Upper lobe of left lung (tissue), 6 donors: ENCODE data around the gene UBE2I. TPM values are rescaled to one million over a fixed set of nuclear protein-coding genes. Genes with fewer than 3 reads are reported as not detected.
A peak's percentile ranks its signal among the peaks of the same experiment; 100 is the strongest.

Experiments
- ATAC-seq, 2 donors: fragments of 200-7000 bp; cut with Tn5 transposase; one replicate each; pipeline ENCODE4 v1.9.1; 2022; ENCODE audit warnings: mild to moderate bottlenecking in 2 of 2, moderate library complexity in 2 of 2; ENCODE audit not compliant: low FRiP score in 2 of 2
- DNase-seq, 2 donors: peaks; one replicate each; pipeline ENCODE4 v3.0.0-alpha.2; 2019 to 2020
- H3K27ac ChIP-seq, 4 donors: fragments of 200-600 bp; sonication (generic); one replicate each; pipeline ENCODE4 v1.5.1; 2016 to 2019
- H3K27me3 ChIP-seq, 4 donors: fragments of 200-600 bp; sonication (generic); one replicate each; pipeline ENCODE4 v1.5.1; 2017 to 2019
- H3K36me3 ChIP-seq, 4 donors: fragments of 200-600 bp; sonication (generic); one replicate each; pipeline ENCODE4 v1.5.1; 2016 to 2019
- H3K4me1 ChIP-seq, 4 donors: fragments of 200-600 bp; sonication (generic); one replicate each; pipeline ENCODE4 v1.5.1; 2018 to 2019
- H3K4me3 ChIP-seq, 4 donors: fragments of 200-600 bp; sonication (generic); one replicate each; pipeline ENCODE4 v1.5.1; 2017 to 2019; ENCODE audit warnings: mild to moderate bottlenecking in 2 of 4, moderate library complexity in 1 of 4
- H3K9me3 ChIP-seq, 4 donors: fragments of 200-600 bp; sonication (generic); one replicate each; pipeline ENCODE4 v1.5.1; 2018 to 2019
- CTCF ChIP-seq, 6 experiments: fragments of 450-650 bp in 4 of 6; fragments of 200-600 bp in 2 of 6; sonication (generic) in 2 of 6; IDR thresholded peaks; one replicate each; pipeline ENCODE4 v1.5.1; 2016 to 2019; ENCODE audit warnings: antibody characterized with exemption in 6 of 6
- EP300 ChIP-seq, 4 donors: sonication (generic); formaldehyde crosslinking; IDR thresholded peaks; one replicate each; pipeline ENCODE4 v1.5.1; 2017; ENCODE audit warnings: antibody characterized with exemption in 4 of 4, control low read depth in 2 of 4
- POLR2A ChIP-seq, 4 donors: fragments of 450-650 bp; IDR thresholded peaks; one replicate each; pipeline ENCODE4 v1.5.1; 2016 to 2017; ENCODE audit warnings: antibody characterized with exemption in 4 of 4, mild to moderate bottlenecking in 2 of 4
- POLR2AphosphoS5 ChIP-seq, 2 donors: sonication (generic); formaldehyde crosslinking; IDR thresholded peaks; one replicate each; pipeline ENCODE4 v1.5.1; 2017; ENCODE audit warnings: antibody characterized with exemption in 2 of 2
- WGBS, 2 donors: methylation state at CpG; one replicate each; pipeline ENCODE4 v1.1.5; 2017 to 2018; 5-methylcytosine and 5-hydroxymethylcytosine counted together
- total RNA-seq, 6 donors: library from RNA; depleted of rRNA in 4 of 6; stranded (reverse); fragments of >200 nt in 4 of 6; gene quantifications; one replicate each; pipeline versions ENCODE4 v1.1.0 to v1.2.1, GENCODE V29; 2016 to 2021
- donor health status: DM: no; HTN: no; CAD: no; lungs with moderate emphysema.
- donor health status: DM: no; HTN: yes; CAD: no; lungs with severe emphysema.

UBE2I gene
- total RNA-seq, 6 donors from 2014 or later, result 51.4 to 113 (median 92.0) TPM

- Histone ChIP-seq H3K9me3 (no peaks in the 10 kb centered on the region), H3K4me1 (peaks cover 31 to 47% (median 32%) of the 10 kb centered on the region in 4 donors), H3K4me3 (peak overlapping the region in 3 of 4 donors; percentile 82 to 91 (median 87)), H3K27me3 (no peaks in the 10 kb centered on the region), H3K27ac (peak overlapping the region in 3 of 4 donors; percentile 2 to 98 (median 35)), H3K36me3 (peaks cover 24 to 44% (median 38%) of the 10 kb centered on the region in 4 donors)
- DNase-seq (no peak), ATAC-seq (no peak)
- TF ChIP-seq CTCF (IDR thresholded peaks at IDR 0.05) (no peak), POLR2A (IDR thresholded peaks at IDR 0.05) (no peak), EP300 (IDR thresholded peaks at IDR 0.05) (no peak), POLR2AphosphoS5 (IDR thresholded peaks at IDR 0.05) (no peak)
- 28 to 30% methylated on average over 13 to 35 of the region's 35 CpGs for WGBS, 2 donors
Observed at GRCh38 chr16:1311738-1312466, 2.5 kb downstream of the UBE2I start.

GRCh38 chr16:1312467-1312816 is 3.0 kb downstream of the UBE2I start:
- Histone ChIP-seq H3K4me3 (peak overlapping the region in 2 of 4 donors; percentile 82 to 91), H3K36me3 (peaks cover 24 to 50% (median 44%) of the 10 kb centered on the region in 4 donors), H3K4me1 (peaks cover 31 to 47% (median 32%) of the 10 kb centered on the region in 4 donors), H3K9me3 (no peaks in the 10 kb centered on the region), H3K27ac (peak overlapping the region in 2 of 4 donors; percentile 2 to 98), H3K27me3 (no peaks in the 10 kb centered on the region)
- 85% methylated on average over 16 of the region's 16 CpGs; no CpG with 5 or more reads in 1 of the 2 donors for WGBS, 2 donors
- DNase-seq (no peak), ATAC-seq (no peak)
- TF ChIP-seq POLR2AphosphoS5 (IDR thresholded peaks at IDR 0.05) (no peak), EP300 (IDR thresholded peaks at IDR 0.05) (no peak), CTCF (IDR thresholded peaks at IDR 0.05) (no peak), POLR2A (IDR thresholded peaks at IDR 0.05) (no peak)

- TF ChIP-seq POLR2AphosphoS5 (IDR thresholded peaks at IDR 0.05) (no peak), CTCF (IDR thresholded peaks at IDR 0.05) (no peak), EP300 (IDR thresholded peaks at IDR 0.05) (no peak), POLR2A (IDR thresholded peaks at IDR 0.05) (no peak)
- DNase-seq (no peak), ATAC-seq (no peak)
- H3K4me3 ChIP-seq, result no peak overlapping the region
- no peaks in the 10 kb centered on the region for H3K9me3 ChIP-seq
- WGBS, 2 donors, result 90% methylated on average over 9 to 15 of the region's 15 CpGs
- no peak overlapping the region for H3K27ac ChIP-seq
- H3K27me3 ChIP-seq, result no peaks in the 10 kb centered on the region
- peaks cover 27 to 54% (median 49%) of the 10 kb centered on the region in 4 donors for H3K36me3 ChIP-seq
- H3K4me1 ChIP-seq, result peaks cover 31 to 47% (median 32%) of the 10 kb centered on the region in 4 donors
Observed at GRCh38 chr16:1312903-1313302, 3.5 kb downstream of the UBE2I start.

- Histone ChIP-seq H3K4me3 (no peak overlapping the region), H3K27me3 (no peaks in the 10 kb centered on the region), H3K9me3 (no peaks in the 10 kb centered on the region), H3K36me3 (peaks cover 35 to 64% (median 57%) of the 10 kb centered on the region in 4 donors), H3K4me1 (peaks cover 29 to 39% (median 32%) of the 10 kb centered on the region in 4 donors), H3K27ac (no peak overlapping the region)
- no peak for TF ChIP-seq EP300 (IDR thresholded peaks at IDR 0.05)
- no peak for TF ChIP-seq POLR2A (IDR thresholded peaks at IDR 0.05)
- TF ChIP-seq POLR2AphosphoS5 (IDR thresholded peaks at IDR 0.05), result no peak
- no peak for TF ChIP-seq CTCF (IDR thresholded peaks at IDR 0.05)
- no peak for ATAC-seq
- WGBS, 2 donors, result 88 to 96% methylated on average over 30 to 37 of the region's 38 CpGs
- no peak for DNase-seq
Observed at GRCh38 chr16:1313721-1314369, 4.4 kb downstream of the UBE2I start.
